Measurements from ENCODE around the gene PCGF1.

GRCh38 chr2:74552914-74553811 lies 45.7 kb upstream of the PCGF1 start:
- TF ChIP-seq CTCF (IDR thresholded peaks at IDR 0.05; ENCODE audit: insufficient read depth, low read length) (no peak), GABPA (IDR thresholded peaks at IDR 0.05; ENCODE audit: low read depth) (no peak)

Measured in HL-60 (cell line).